Uterus (tissue), 4 donors: ENCODE measurements around the gene ACOT7. TPM values are rescaled to one million over a fixed set of nuclear protein-coding genes. Genes with fewer than 3 reads are reported as not detected.

Experiments
- DNase-seq, 2 donors: peaks; one replicate each; pipeline ENCODE4 v3.0.0-alpha.2; 2019 to 2020
- H3K27ac ChIP-seq, 2 donors: fragments of 200-600 bp; sonication (generic); 1 replicate in 1 of 2; 2 replicates in 1 of 2; pipeline ENCODE4 v1.5.1; 2016 to 2018
- H3K27me3 ChIP-seq, 2 donors: fragments of 200-600 bp; sonication (generic); one replicate each; pipeline ENCODE4 v1.5.1; 2018 to 2019; ENCODE audit warnings: control low read depth in 1 of 2
- H3K36me3 ChIP-seq, 2 donors: fragments of 200-600 bp; sonication (generic); one replicate each; pipeline ENCODE4 v1.5.1; 2019; ENCODE audit warnings: control low read depth in 1 of 2
- H3K4me1 ChIP-seq, 2 donors: fragments of 200-600 bp; sonication (generic); one replicate each; pipeline ENCODE4 v1.5.1; 2018 to 2019; ENCODE audit warnings: control low read depth in 1 of 2
- H3K4me3 ChIP-seq, 2 donors: fragments of 200-600 bp; sonication (generic); 1 replicate in 1 of 2; 2 replicates in 1 of 2; pipeline ENCODE4 v1.5.1; 2018 to 2019; ENCODE audit warnings: mild to moderate bottlenecking in 1 of 2
- H3K9me3 ChIP-seq, 2 donors: fragments of 200-600 bp; sonication (generic); one replicate each; pipeline ENCODE4 v1.5.1; 2019; ENCODE audit warnings: control low read depth in 1 of 2
- CTCF ChIP-seq, 4 experiments: fragments of 200-600 bp in 2 of 4; fragments of 450-650 bp in 2 of 4; sonication (generic) in 2 of 4; IDR thresholded peaks; one replicate each; pipeline ENCODE4 v1.5.1; 2016 to 2019; ENCODE audit warnings: antibody characterized with exemption in 4 of 4, mild to moderate bottlenecking in 2 of 4, moderate library complexity in 1 of 4
- POLR2A ChIP-seq, 2 donors: fragments of 450-650 bp; IDR thresholded peaks; one replicate each; pipeline ENCODE4 v1.6.1; 2016; ENCODE audit warnings: antibody characterized with exemption in 2 of 2, mild to moderate bottlenecking in 1 of 2, moderate library complexity in 1 of 2
- intact Hi-C: fragments of 100-400 bp; cut with DNase I; formaldehyde crosslinking; loops from one replicate; pipeline ENCODE4 v1.15.1; 2023; ENCODE audit warnings: low total_unique reads
- total RNA-seq, 4 donors: library from RNA; depleted of rRNA in 3 of 4; stranded (reverse); fragments of >200 nt in 3 of 4; gene quantifications; one replicate each; pipeline versions ENCODE4 v1.1.0 to v1.2.4, GENCODE V29; 2014 to 2023
- donor health status: DM: yes; HTN: yes; CAD: no.

Gene ACOT7
- total RNA-seq, 4 donors from 2014 or later, result 7.4 to 27.6 (median 12.4) TPM

DNA sequence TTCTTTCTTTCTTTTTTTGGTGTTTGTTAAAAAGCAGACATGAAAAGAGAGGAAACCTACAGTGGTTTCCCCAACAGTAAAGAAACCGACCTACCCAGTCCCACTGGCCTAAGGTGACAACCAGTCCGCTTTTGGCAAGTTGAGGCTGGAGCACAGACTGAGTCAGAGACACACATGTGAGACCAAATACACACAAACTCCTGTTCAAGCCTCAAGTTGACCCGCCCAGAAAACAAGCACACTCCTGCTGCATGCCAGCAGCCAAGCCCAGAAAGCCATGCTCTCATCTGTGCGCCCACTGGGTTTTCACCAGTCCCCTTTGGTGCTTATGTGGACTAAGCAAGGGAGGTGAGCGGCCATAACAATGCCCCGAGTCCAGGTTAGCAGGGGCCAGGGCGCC, 68.1 kb downstream of the ACOT7 start:
- TF ChIP-seq POLR2A (IDR thresholded peaks at IDR 0.05), result no peak
- no peak for TF ChIP-seq CTCF (IDR thresholded peaks at IDR 0.05)
- no peaks in the 10 kb centered on the region for H3K27me3 ChIP-seq
- intact Hi-C loops, result no loop called here
- no peaks in the 10 kb centered on the region for H3K36me3 ChIP-seq
- DNase-seq, result no peak
- peaks cover 6 to 11% of the 10 kb centered on the region in 2 donors for H3K4me1 ChIP-seq
- H3K27ac ChIP-seq, result no peak overlapping the region
- H3K4me3 ChIP-seq, result no peak overlapping the region
- no peaks in the 10 kb centered on the region for H3K9me3 ChIP-seq

DNA sequence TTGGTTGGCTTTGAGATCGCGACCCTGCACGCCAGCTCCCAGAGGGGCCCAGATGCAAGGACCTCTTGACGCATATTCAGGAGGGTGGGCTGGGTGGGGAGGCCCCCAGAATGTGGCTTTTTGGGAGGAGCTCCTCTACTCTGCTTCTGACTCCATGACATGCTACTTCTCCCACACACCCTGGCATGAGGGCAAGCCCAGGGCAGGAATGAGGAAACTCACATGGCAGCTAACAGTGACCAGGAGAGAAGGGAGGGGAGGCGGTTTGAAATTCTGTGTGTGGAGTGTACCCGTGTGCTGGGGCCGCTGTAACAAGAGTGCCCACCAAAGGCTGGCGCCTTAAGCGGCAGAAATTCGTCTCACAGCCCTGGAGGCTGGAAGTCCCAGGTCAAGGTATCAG, 71.4 kb downstream of the ACOT7 start:
- TF ChIP-seq CTCF (IDR thresholded peaks at IDR 0.05) (no peak), POLR2A (IDR thresholded peaks at IDR 0.05) (no peak)
- Histone ChIP-seq H3K4me1 (no peaks in the 10 kb centered on the region), H3K4me3 (no peak overlapping the region), H3K27ac (no peak overlapping the region), H3K27me3 (no peaks in the 10 kb centered on the region), H3K9me3 (no peaks in the 10 kb centered on the region), H3K36me3 (no peaks in the 10 kb centered on the region)
- DNase-seq, result no peak
- intact Hi-C loops, result no loop called here

GRCh38 chr1:6321205-6321604, 72.4 kb downstream of the ACOT7 start:
- H3K27me3 ChIP-seq, result no peaks in the 10 kb centered on the region
- intact Hi-C loops, result no loop called here
- no peaks in the 10 kb centered on the region for H3K4me1 ChIP-seq
- TF ChIP-seq POLR2A (IDR thresholded peaks at IDR 0.05) (no peak), CTCF (IDR thresholded peaks at IDR 0.05) (no peak)
- no peak overlapping the region for H3K27ac ChIP-seq
- no peak for DNase-seq
- H3K4me3 ChIP-seq, result no peak overlapping the region
- H3K9me3 ChIP-seq, result no peaks in the 10 kb centered on the region
- no peaks in the 10 kb centered on the region for H3K36me3 ChIP-seq

GRCh38 chr1:6317098-6317760, 76.3 kb downstream of the ACOT7 start:
- H3K27ac ChIP-seq, result no peak overlapping the region
- H3K27me3 ChIP-seq, result no peaks in the 10 kb centered on the region
- DNase-seq, result no peak
- no peaks in the 10 kb centered on the region for H3K9me3 ChIP-seq
- intact Hi-C loops, result no loop called here
- no peaks in the 10 kb centered on the region for H3K36me3 ChIP-seq
- no peaks in the 10 kb centered on the region for H3K4me1 ChIP-seq
- H3K4me3 ChIP-seq, result no peak overlapping the region
- no peak for TF ChIP-seq CTCF (IDR thresholded peaks at IDR 0.05)
- no peak for TF ChIP-seq POLR2A (IDR thresholded peaks at IDR 0.05)

DNA sequence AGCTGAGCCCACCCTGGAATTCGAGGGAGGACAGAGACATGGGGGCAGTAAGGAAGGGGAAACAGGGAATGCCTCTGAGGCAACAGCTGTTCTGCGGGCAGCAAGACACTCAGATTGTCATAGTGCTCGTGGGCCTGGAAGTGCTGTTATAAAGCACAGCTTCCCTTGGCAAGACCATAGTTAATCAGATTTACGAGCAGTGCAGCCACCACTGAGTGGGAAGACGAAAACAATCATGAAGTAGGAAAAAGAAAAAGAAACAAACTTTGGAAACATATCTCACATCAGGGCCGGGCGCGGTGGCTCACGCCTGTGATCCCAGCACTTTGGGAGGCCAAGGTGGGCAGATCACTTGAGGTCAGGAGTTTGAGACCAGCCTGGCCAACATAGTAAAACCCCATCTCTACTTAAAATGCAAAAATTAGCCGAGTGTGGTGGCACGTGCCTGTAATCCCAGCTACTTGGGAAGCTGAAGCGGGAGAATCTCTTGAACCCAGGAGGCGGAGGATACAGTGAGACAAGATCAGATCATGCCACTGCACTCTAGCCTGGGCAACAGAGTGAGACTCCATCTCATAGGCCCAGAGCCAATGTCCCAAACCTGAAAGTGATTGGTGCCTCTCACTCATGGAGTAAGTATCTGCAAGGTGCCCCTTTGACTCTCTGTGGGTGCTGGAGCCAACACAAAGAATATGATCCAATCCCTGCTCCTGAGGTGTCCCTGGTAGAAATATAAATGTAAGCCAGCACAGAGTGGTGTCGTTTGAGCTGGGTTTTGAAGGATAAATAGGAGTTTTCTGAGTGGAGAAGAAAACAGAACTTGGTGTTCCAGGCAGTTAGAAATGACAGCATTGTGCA, 77.1 kb downstream of the ACOT7 start:
- intact Hi-C loops, result no loop called here
- Histone ChIP-seq H3K4me3 (no peak overlapping the region), H3K36me3 (no peaks in the 10 kb centered on the region), H3K4me1 (no peaks in the 10 kb centered on the region), H3K27me3 (no peaks in the 10 kb centered on the region), H3K9me3 (no peaks in the 10 kb centered on the region), H3K27ac (peak overlapping the region in 1 of 2 donors; percentile 50)
- TF ChIP-seq CTCF (IDR thresholded peaks at IDR 0.05), result no peak
- no peak for TF ChIP-seq POLR2A (IDR thresholded peaks at IDR 0.05)
- peak; percentile 24 to 25 for DNase-seq
